ENCODE data around the gene THEM4. TPM values are rescaled to one million over a fixed set of nuclear protein-coding genes. Genes with fewer than 3 reads are reported as not detected.

THEM4 gene
- total RNA-seq, 8 experiments from 2014 or later, result 15.6 to 25.8 (median 21.8) TPM

GRCh38 chr1:151846062-151846568, 63.2 kb downstream of the THEM4 start:
- in situ Hi-C loops (cut with MboI; ENCODE audit: low pct_unique_long_range_greater_than_20kb in 2 of 9, low sequenced_read_pairs in 9 of 9, unreplicated experiment in 9 of 9), result no loop called here
- 23 to 80% (median 37%) methylated on average over 1 to 6 of the region's 6 CpGs; no CpG with 5 or more reads in 2 of the 10 experiments for WGBS, 10 experiments
- Histone ChIP-seq H3K4me3 (no peak overlapping the region), H3K27ac (no peak overlapping the region), H3K4me1 (replicated peaks in 1 of 2) (no peaks in the 10 kb centered on the region)
- peak in 7 of 8 experiments; percentile 71 to 98 (median 81) for ATAC-seq (replicated peaks in 6 of 8)

- peaks cover 3 to 15% of the 10 kb centered on the region in 2 donors for H3K4me1 ChIP-seq (replicated peaks in 1 of 2)
- no peak overlapping the region for H3K4me3 ChIP-seq
- no peak overlapping the region for H3K27ac ChIP-seq
- 39 to 100% (median 72%) methylated on average over 1 to 2 of the region's 2 CpGs for WGBS, 10 experiments
- no peak for ATAC-seq (replicated peaks in 6 of 8)
- in situ Hi-C loops (cut with MboI; ENCODE audit: low pct_unique_long_range_greater_than_20kb in 2 of 9, low sequenced_read_pairs in 9 of 9, unreplicated experiment in 9 of 9), result no loop called here
Observed at GRCh38 chr1:151843398-151843797, 65.9 kb downstream of the THEM4 start.

- ATAC-seq (replicated peaks in 6 of 8), result no peak
- Histone ChIP-seq H3K4me3 (no peak overlapping the region), H3K4me1 (replicated peaks in 1 of 2) (peaks cover 3 to 15% of the 10 kb centered on the region in 2 donors), H3K27ac (no peak overlapping the region)
- in situ Hi-C loops (cut with MboI; ENCODE audit: low pct_unique_long_range_greater_than_20kb in 2 of 9, low sequenced_read_pairs in 9 of 9, unreplicated experiment in 9 of 9), result no loop called here
- WGBS, 10 experiments, result 11 to 80% (median 68%) methylated on average over 1 to 2 of the region's 2 CpGs; no CpG with 5 or more reads in 2 of the 10 experiments
Observed at GRCh38 chr1:151841141-151841540, 68.2 kb downstream of the THEM4 start.

GRCh38 chr1:151840421-151840820, 68.9 kb downstream of the THEM4 start:
- ATAC-seq (replicated peaks in 6 of 8), result no peak
- Histone ChIP-seq H3K27ac (no peak overlapping the region), H3K4me3 (no peak overlapping the region), H3K4me1 (replicated peaks in 1 of 2) (peaks cover 3 to 15% of the 10 kb centered on the region in 2 donors)
- in situ Hi-C loops (cut with MboI; ENCODE audit: low pct_unique_long_range_greater_than_20kb in 2 of 9, low sequenced_read_pairs in 9 of 9, unreplicated experiment in 9 of 9), result no loop called here

GRCh38 chr1:151839457-151840403, 69.6 kb downstream of the THEM4 start, which contains the start of gene C2CD4D:
C2CD4D (minus strand) TSS chr1:151839820; CDS start chr1:151838989, 831 bp downstream.
- Histone ChIP-seq H3K4me3 (peak within 1 kb of the TSS; percentile 9 to 29 (median 18)), H3K27ac (no peak within 1 kb of the TSS), H3K4me1 (replicated peaks in 1 of 2) (peaks cover 3 to 15% of the 10 kb centered on the region in 2 donors)
- in situ Hi-C loops (cut with MboI; ENCODE audit: low pct_unique_long_range_greater_than_20kb in 2 of 9, low sequenced_read_pairs in 9 of 9, unreplicated experiment in 9 of 9), result no loop called here
- ATAC-seq (replicated peaks in 6 of 8), result peak in 6 of 8 experiments; percentile 24 to 83 (median 76)
- WGBS, 10 experiments, result 19 to 100% (median 32%) methylated on average over 1 to 17 of the region's 47 CpGs; no CpG with 5 or more reads in 3 of the 10 experiments

GRCh38 chr1:151839082-151839412, 70.3 kb downstream of the THEM4 start:
- in situ Hi-C loops (cut with MboI; ENCODE audit: low pct_unique_long_range_greater_than_20kb in 2 of 9, low sequenced_read_pairs in 9 of 9, unreplicated experiment in 9 of 9), result no loop called here
- no peak for ATAC-seq (replicated peaks in 6 of 8)
- H3K27ac ChIP-seq, result no peak overlapping the region
- WGBS, 10 experiments, result 0 to 60% (median 31%) methylated on average over 1 to 9 of the region's 16 CpGs; no CpG with 5 or more reads in 4 of the 10 experiments
- H3K4me1 ChIP-seq (replicated peaks in 1 of 2), result peaks cover 3 to 15% of the 10 kb centered on the region in 2 donors
- H3K4me3 ChIP-seq, result peak overlapping the region in 1 of 5 donors; percentile 13

- Histone ChIP-seq H3K4me1 (replicated peaks in 1 of 2) (peaks cover 3 to 15% of the 10 kb centered on the region in 2 donors), H3K27ac (no peak overlapping the region), H3K4me3 (peak overlapping the region; percentile 13 to 29 (median 21))
- WGBS, 10 experiments, result 0 to 9% (median 1%) methylated on average over 2 to 24 of the region's 117 CpGs; no CpG with 5 or more reads in 6 of the 10 experiments
- ATAC-seq (replicated peaks in 6 of 8), result peak; percentile 23 to 77 (median 43)
- in situ Hi-C loops (cut with MboI; ENCODE audit: low pct_unique_long_range_greater_than_20kb in 2 of 9, low sequenced_read_pairs in 9 of 9, unreplicated experiment in 9 of 9), result no loop called here
Observed at GRCh38 chr1:151838222-151839081, 70.9 kb downstream of the THEM4 start.

GRCh38 chr1:151837884-151838221, 71.5 kb downstream of the THEM4 start:
- no peak overlapping the region for H3K27ac ChIP-seq
- peaks cover 3 to 15% of the 10 kb centered on the region in 2 donors for H3K4me1 ChIP-seq (replicated peaks in 1 of 2)
- WGBS, 10 experiments, result 0 to 40% (median 12%) methylated on average over 1 to 8 of the region's 26 CpGs; no CpG with 5 or more reads in 5 of the 10 experiments
- H3K4me3 ChIP-seq, result peak overlapping the region; percentile 13 to 29 (median 21)
- no peak for ATAC-seq (replicated peaks in 6 of 8)
- in situ Hi-C loops (cut with MboI; ENCODE audit: low pct_unique_long_range_greater_than_20kb in 2 of 9, low sequenced_read_pairs in 9 of 9, unreplicated experiment in 9 of 9), result no loop called here

GRCh38 chr1:151837197-151837596, 72.1 kb downstream of the THEM4 start:
- WGBS, 10 experiments, result 60 to 89% (median 86%) methylated on average over 1 to 3 of the region's 3 CpGs; no CpG with 5 or more reads in 6 of the 10 experiments
- Histone ChIP-seq H3K4me1 (replicated peaks in 1 of 2) (peaks cover 3 to 15% of the 10 kb centered on the region in 2 donors), H3K4me3 (no peak overlapping the region), H3K27ac (no peak overlapping the region)
- no peak for ATAC-seq (replicated peaks in 6 of 8)
- in situ Hi-C loops (cut with MboI; ENCODE audit: low pct_unique_long_range_greater_than_20kb in 2 of 9, low sequenced_read_pairs in 9 of 9, unreplicated experiment in 9 of 9), result no loop called here

- no peak for ATAC-seq (replicated peaks in 6 of 8)
- Histone ChIP-seq H3K27ac (no peak overlapping the region), H3K4me3 (no peak overlapping the region), H3K4me1 (replicated peaks in 1 of 2) (peaks cover 3 to 15% of the 10 kb centered on the region in 2 donors)
- 25 to 100% (median 90%) methylated on average over 1 to 6 of the region's 7 CpGs; no CpG with 5 or more reads in 2 of the 10 experiments for WGBS, 10 experiments
- in situ Hi-C loops (cut with MboI; ENCODE audit: low pct_unique_long_range_greater_than_20kb in 2 of 9, low sequenced_read_pairs in 9 of 9, unreplicated experiment in 9 of 9), result no loop called here
Observed at GRCh38 chr1:151835596-151835995, 73.7 kb downstream of the THEM4 start.

- 0 to 76% (median 41%) methylated on average over 1 to 3 of the region's 3 CpGs; no CpG with 5 or more reads in 5 of the 10 experiments for WGBS, 10 experiments
- Histone ChIP-seq H3K4me1 (replicated peaks in 1 of 2) (peaks cover 0 to 8% of the 10 kb centered on the region in 2 donors), H3K4me3 (no peak overlapping the region), H3K27ac (no peak overlapping the region)
- ATAC-seq (replicated peaks in 6 of 8), result no peak
- in situ Hi-C loops (cut with MboI; ENCODE audit: low pct_unique_long_range_greater_than_20kb in 2 of 9, low sequenced_read_pairs in 9 of 9, unreplicated experiment in 9 of 9), result no loop called here
Observed at GRCh38 chr1:151834239-151834638, 75.1 kb downstream of the THEM4 start.

- WGBS, 10 experiments, result 48 to 100% (median 79%) methylated on average over 1 to 6 of the region's 8 CpGs; no CpG with 5 or more reads in 2 of the 10 experiments
- peaks cover 4 to 9% of the 10 kb centered on the region in 2 donors for H3K4me1 ChIP-seq (replicated peaks in 1 of 2)
- no peak for ATAC-seq (replicated peaks in 6 of 8)
- H3K27ac ChIP-seq, result no peak overlapping the region
- in situ Hi-C loops (cut with MboI; ENCODE audit: low pct_unique_long_range_greater_than_20kb in 2 of 9, low sequenced_read_pairs in 9 of 9, unreplicated experiment in 9 of 9), result no loop called here
- H3K4me3 ChIP-seq, result no peak overlapping the region
Observed at GRCh38 chr1:151833172-151833900, 76.0 kb downstream of the THEM4 start.

Measured in motor neuron (in vitro differentiated cells).